NCI-H146 treated with DMSO at 0.1 percent for 48 hours (cell line): Measurements from ENCODE around the gene PALLD.

Experiments used
- DNase-seq: peaks from one replicate; lab custom pipeline; 2025; ENCODE audit not compliant: unreplicated experiment; lab: John Stamatoyannopoulos, UW

The PALLD gene

GRCh38 chr4:168844353-168845049, 347.6 kb downstream of the PALLD start:
- no peak for DNase-seq

GRCh38 chr4:168845897-168846296, 349.0 kb downstream of the PALLD start:
- no peak for DNase-seq

GRCh38 chr4:168846414-168846813, 349.6 kb downstream of the PALLD start:
- DNase-seq: no peak

GRCh38 chr4:168847771-168848502, 351.1 kb downstream of the PALLD start:
- DNase-seq: no peak

GRCh38 chr4:168849030-168849675, 352.3 kb downstream of the PALLD start:
- no peak for DNase-seq

- DNase-seq: no peak
Measured at GRCh38 chr4:168849997-168850396, 353.1 kb downstream of the PALLD start.

GRCh38 chr4:168852387-168852786, 355.5 kb downstream of the PALLD start:
- DNase-seq: no peak

- DNase-seq: no peak
Measured at GRCh38 chr4:168852933-168853713, 356.3 kb downstream of the PALLD start.

GRCh38 chr4:168853770-168854169, 356.9 kb downstream of the PALLD start:
- no peak for DNase-seq

GRCh38 chr4:168854350-168854921, 357.6 kb downstream of the PALLD start:
- DNase-seq: no peak

GRCh38 chr4:168856312-168856711, 359.5 kb downstream of the PALLD start:
- no peak for DNase-seq

- no peak for DNase-seq
Measured at GRCh38 chr4:168857009-168857408, 360.2 kb downstream of the PALLD start.

- no peak for DNase-seq
Measured at GRCh38 chr4:168857546-168858314, 360.9 kb downstream of the PALLD start.

- no peak for DNase-seq
Measured at GRCh38 chr4:168859100-168859499, 362.2 kb downstream of the PALLD start.

GRCh38 chr4:168859888-168860694, 363.2 kb downstream of the PALLD start:
- DNase-seq: no peak

GRCh38 chr4:168860827-168861226, 364.0 kb downstream of the PALLD start:
- no peak for DNase-seq

GRCh38 chr4:168863719-168864647, 367.1 kb downstream of the PALLD start:
- no peak for DNase-seq

GRCh38 chr4:168864821-168865541, 368.1 kb downstream of the PALLD start:
- DNase-seq: no peak
